HG03108 (cell line): ENCODE measurements around the gene COLGALT1.
"Not testable (repeated sequence)": the region's sequence is repeated elsewhere in the genome, so short reads cannot be mapped to it uniquely, and the experiment has no call there.

Experiments used
- ATAC-seq: cut with Tn5 transposase; IDR thresholded peaks from one replicate; pipeline ENCODE4 v1.9.1; 2021; ENCODE audit warnings: moderate library complexity; ENCODE audit not compliant: unreplicated experiment

The COLGALT1 gene

GRCh38 chr19:17555480-17555928 lies at the start of gene COLGALT1:
COLGALT1 (plus strand) TSS chr19:17555649; CDS start chr19:17555714, 65 bp downstream.
- peak; percentile 91 for ATAC-seq

- ATAC-seq: no peak
These were observed 48.7 kb upstream of the COLGALT1 start for GRCh38 chr19:17506745-17507144.

- not testable (repeated sequence) for ATAC-seq
These were observed 46.9 kb upstream of the COLGALT1 start for GRCh38 chr19:17508558-17508933.

GRCh38 chr19:17510220-17510993 lies 45.0 kb upstream of the COLGALT1 start:
- no peak for ATAC-seq

GRCh38 chr19:17511724-17512573 lies 43.5 kb upstream of the COLGALT1 start:
- peak; percentile 59 for ATAC-seq

GRCh38 chr19:17512574-17512939 lies 42.9 kb upstream of the COLGALT1 start:
- no peak for ATAC-seq

GRCh38 chr19:17515408-17516149 lies 39.9 kb upstream of the COLGALT1 start:
- no peak for ATAC-seq

GRCh38 chr19:17517898-17518297 lies 37.6 kb upstream of the COLGALT1 start:
- ATAC-seq: no peak

GRCh38 chr19:17518654-17519053 lies 36.8 kb upstream of the COLGALT1 start:
- ATAC-seq: not testable (repeated sequence)

GRCh38 chr19:17519967-17520366 lies 35.5 kb upstream of the COLGALT1 start:
- ATAC-seq: no peak

GRCh38 chr19:17520865-17521264 lies 34.6 kb upstream of the COLGALT1 start:
- no peak for ATAC-seq

- ATAC-seq: peak; percentile 69
These were observed 32.2 kb upstream of the COLGALT1 start for GRCh38 chr19:17522988-17523872.

- ATAC-seq: no peak
These were observed 30.8 kb upstream of the COLGALT1 start for GRCh38 chr19:17524651-17525050.

- no peak for ATAC-seq
These were observed 30.3 kb upstream of the COLGALT1 start for GRCh38 chr19:17525141-17525540.

GRCh38 chr19:17526922-17527321 lies 28.5 kb upstream of the COLGALT1 start:
- peak; percentile 49 for ATAC-seq

GRCh38 chr19:17527326-17527725 lies 28.1 kb upstream of the COLGALT1 start:
- no peak for ATAC-seq

GRCh38 chr19:17528610-17529009 lies 26.8 kb upstream of the COLGALT1 start:
- ATAC-seq: no peak

- ATAC-seq: no peak
These were observed 25.9 kb upstream of the COLGALT1 start for GRCh38 chr19:17529239-17530158.

GRCh38 chr19:17530586-17530985 lies 24.9 kb upstream of the COLGALT1 start:
- no peak for ATAC-seq
